GM23248 (cell line): ENCODE results near the gene VPS26C. TPM values are rescaled to one million over a fixed set of nuclear protein-coding genes. Genes with fewer than 3 reads are reported as not detected.

ENCODE experiments used
- DNase-seq: peaks from one replicate; pipeline ENCODE4 v3.0.0-alpha.2; 2015
- H2AFZ ChIP-seq: fragments of 200-600 bp; sonication (generic); 2 replicates; pipeline ENCODE4 v1.6.1; 2016; ENCODE audit warnings: antibody characterized with exemption
- H3F3A ChIP-seq: fragments of 200-600 bp; sonication (generic); 2 replicates; pipeline ENCODE4 v1.6.1; 2016; ENCODE audit warnings: mild to moderate bottlenecking, antibody characterized with exemption, mixed run types; ENCODE audit not compliant: insufficient read depth
- H3K27ac ChIP-seq: fragments of 200-600 bp; sonication (generic); 2 replicates; pipeline ENCODE4 v1.5.1; 2016; ENCODE audit warnings: mild to moderate bottlenecking
- H3K27me3 ChIP-seq: fragments of 200-600 bp; sonication (generic); replicated peaks from 2 replicates; pipeline ENCODE4 v1.6.1; 2016; ENCODE audit warnings: mild to moderate bottlenecking; ENCODE audit not compliant: insufficient read depth
- H3K36me3 ChIP-seq: fragments of 200-600 bp; sonication (generic); 2 replicates; pipeline ENCODE4 v1.6.1; 2016; ENCODE audit warnings: low read depth, mild to moderate bottlenecking
- H3K4me1 ChIP-seq: fragments of 200-600 bp; sonication (generic); 2 replicates; pipeline ENCODE4 v1.6.1; 2016; ENCODE audit warnings: mild to moderate bottlenecking; ENCODE audit not compliant: insufficient read depth
- H3K4me2 ChIP-seq: fragments of 200-600 bp; sonication (generic); one replicate; pipeline ENCODE4 v1.6.1; 2016; ENCODE audit warnings: mild to moderate bottlenecking; ENCODE audit not compliant: unreplicated experiment
- H3K4me3 ChIP-seq: fragments of 200-600 bp; sonication (generic); 2 replicates; pipeline ENCODE4 v1.5.1; 2016; ENCODE audit warnings: mild to moderate bottlenecking
- H3K79me2 ChIP-seq: fragments of 200-600 bp; sonication (generic); 2 replicates; pipeline ENCODE4 v1.6.1; 2016; ENCODE audit warnings: mild to moderate bottlenecking; ENCODE audit not compliant: insufficient read depth
- H3K9ac ChIP-seq: fragments of 200-600 bp; sonication (generic); 2 replicates; pipeline ENCODE4 v1.6.1; 2016; ENCODE audit warnings: mild to moderate bottlenecking
- H3K9me2 ChIP-seq: fragments of 200-600 bp; sonication (generic); 2 replicates; pipeline ENCODE4 v1.6.1; 2016; ENCODE audit warnings: mixed run types, mild to moderate bottlenecking, moderate library complexity; ENCODE audit not compliant: insufficient read depth
- H3K9me3 ChIP-seq: fragments of 200-600 bp; sonication (generic); one replicate; pipeline ENCODE4 v1.6.1; 2017; ENCODE audit warnings: low read depth
- H4K20me1 ChIP-seq: fragments of 200-600 bp; sonication (generic); 2 replicates; pipeline ENCODE4 v1.6.0; 2016; ENCODE audit not compliant: insufficient read depth
- EZH2 ChIP-seq: fragments of 200-600 bp; sonication (generic); IDR thresholded peaks from 2 replicates; pipeline ENCODE4 v1.6.1; 2018; ENCODE audit warnings: antibody characterized with exemption, mild to moderate bottlenecking; ENCODE audit not compliant: insufficient read depth, poor library complexity, severe bottlenecking
- EZH2phosphoT487 ChIP-seq: fragments of 200-600 bp; sonication (generic); IDR thresholded peaks from 2 replicates; pipeline ENCODE4 v1.6.1; 2018; ENCODE audit warnings: antibody characterized with exemption, moderate library complexity, mild to moderate bottlenecking, low read depth; ENCODE audit not compliant: insufficient read depth
- WGBS, 2 experiments: methylation state at CpG; one replicate each; pipeline ENCODE4 v1.1.6; 2015 to 2017; ENCODE audit warnings: low lambda C conversion rate in 2 of 2, low coverage in 1 of 2; ENCODE audit errors: missing lambda C conversion rate in 2 of 2; 5-methylcytosine and 5-hydroxymethylcytosine counted together
- in situ Hi-C: fragments of 300-500 bp; cut with MboI; formaldehyde crosslinking; loops from 2 replicates; pipeline ENCODE4 v1.15.0; 2020
- polyA plus RNA-seq: library from polyadenylated mRNA; unstranded; fragments of >200 nt; fragmentation: Nextera tagmentation; extraction: Ambion mirVana; gene quantifications from 2 replicates; pipeline ENCODE4 v1.2.1, GENCODE V29; 2016
- total RNA-seq: library from RNA; depleted of rRNA; stranded (reverse); fragments of >200 nt; shearing (Covaris generic); gene quantifications from 2 replicates; pipeline ENCODE4 v1.2.3, GENCODE V29; 2014

Gene VPS26C
- total and polyA plus RNA-seq, 2 experiments from 2014 or later = 42.3 to 55.0 TPM

DNA sequence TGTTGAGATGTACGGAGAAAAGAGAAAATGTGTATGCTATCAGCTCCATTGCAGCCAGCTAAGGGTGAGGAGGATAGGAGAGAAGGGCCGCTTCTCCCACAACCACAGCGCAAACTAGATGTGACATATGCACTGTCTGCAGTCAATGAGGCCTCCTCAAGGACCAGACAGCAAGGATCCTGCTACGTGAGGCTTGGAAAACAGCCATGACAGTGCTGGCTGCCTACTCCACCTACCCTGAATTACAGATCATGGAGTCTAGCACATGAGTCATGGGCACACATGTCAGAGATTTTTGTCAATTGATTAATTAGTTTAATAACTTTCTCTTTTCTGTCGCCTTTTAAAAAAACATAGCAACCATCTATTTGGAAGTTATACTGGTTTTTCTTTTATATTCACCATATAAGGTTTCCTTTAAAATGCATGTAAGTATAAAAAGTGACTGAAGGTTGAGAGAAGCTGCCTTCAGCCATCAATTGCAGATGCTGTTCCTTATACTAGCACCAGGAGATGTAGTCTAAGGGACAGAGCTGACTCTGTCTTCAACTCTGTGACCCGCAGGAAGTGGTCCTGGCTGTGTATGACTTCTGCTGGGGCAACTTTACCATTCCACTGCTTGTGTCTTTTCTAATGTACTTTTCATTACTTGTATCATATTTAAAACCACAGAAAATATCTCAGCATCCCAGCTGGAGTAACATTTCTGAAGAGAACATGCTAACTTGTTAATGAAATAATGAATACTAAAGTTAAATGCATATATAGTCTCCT, 3.1 kb downstream of the VPS26C start:
- no peaks in the 10 kb centered on the region for H3K9me2 ChIP-seq
- peaks cover 88% of the 10 kb centered on the region for H3K79me2 ChIP-seq
- H2AFZ ChIP-seq = no peak overlapping the region
- peak overlapping the region; percentile 37 for H3K4me2 ChIP-seq
- H3K9ac ChIP-seq = peak overlapping the region; percentile 1; the same call in 1 of the 2 replicates
- H3K27me3 ChIP-seq = no peaks in the 10 kb centered on the region
- H4K20me1 ChIP-seq = no peaks in the 10 kb centered on the region; the same call in 1 of the 2 replicates
- peak overlapping the region; percentile 56 for H3K27ac ChIP-seq
- H3K9me3 ChIP-seq = no peaks in the 10 kb centered on the region
- H3K4me3 ChIP-seq = no peak overlapping the region
- H3K4me1 ChIP-seq = peaks cover 31% of the 10 kb centered on the region
- peaks cover 29% of the 10 kb centered on the region; the same call in 1 of the 2 replicates for H3F3A ChIP-seq
- no peak for TF ChIP-seq EZH2phosphoT487
- no peak for TF ChIP-seq EZH2
- peak; percentile 76 for DNase-seq
- 52 to 61% methylated on average over 6 of the region's 6 CpGs for WGBS, 2 experiments
- no peaks in the 10 kb centered on the region for H3K36me3 ChIP-seq
- in situ Hi-C loops = no loop called here

DNA sequence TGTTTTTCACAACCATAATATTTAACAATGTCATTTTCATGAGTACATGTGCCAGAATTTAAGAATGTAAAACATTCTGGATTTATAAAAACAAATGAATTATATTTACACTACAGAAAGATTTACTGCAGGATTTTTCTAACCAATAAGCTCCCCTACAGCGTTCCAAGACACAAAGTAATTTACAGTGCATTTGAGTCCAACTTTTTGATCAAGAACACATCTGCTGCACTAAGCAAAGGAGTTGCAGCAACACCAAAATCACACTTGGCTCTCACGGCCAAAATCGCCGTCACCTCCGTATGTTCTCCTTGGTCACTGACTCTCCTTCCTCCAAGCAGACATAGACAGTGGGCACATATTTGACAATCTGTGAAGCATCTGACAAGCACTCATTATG, 7.7 kb downstream of the VPS26C start:
- no peaks in the 10 kb centered on the region for H3K27me3 ChIP-seq
- H3K36me3 ChIP-seq = no peaks in the 10 kb centered on the region
- peaks cover 100% of the 10 kb centered on the region for H3K79me2 ChIP-seq
- H2AFZ ChIP-seq = no peak overlapping the region
- no peak for DNase-seq
- H3K9me2 ChIP-seq = no peaks in the 10 kb centered on the region
- H3K4me1 ChIP-seq = peaks cover 24% of the 10 kb centered on the region
- H4K20me1 ChIP-seq = no peaks in the 10 kb centered on the region
- no peak overlapping the region for H3K4me3 ChIP-seq
- WGBS, 2 experiments = 41 to 44% methylated on average over 5 of the region's 5 CpGs
- H3K4me2 ChIP-seq = no peak overlapping the region
- H3F3A ChIP-seq = peaks cover 27% of the 10 kb centered on the region; the same call in 1 of the 2 replicates
- peak overlapping the region; percentile 81; the same call in 1 of the 2 replicates for H3K27ac ChIP-seq
- H3K9ac ChIP-seq = no peak overlapping the region
- TF ChIP-seq EZH2phosphoT487 = no peak
- no peak for TF ChIP-seq EZH2
- H3K9me3 ChIP-seq = no peaks in the 10 kb centered on the region
- in situ Hi-C loops = no loop called here

DNA sequence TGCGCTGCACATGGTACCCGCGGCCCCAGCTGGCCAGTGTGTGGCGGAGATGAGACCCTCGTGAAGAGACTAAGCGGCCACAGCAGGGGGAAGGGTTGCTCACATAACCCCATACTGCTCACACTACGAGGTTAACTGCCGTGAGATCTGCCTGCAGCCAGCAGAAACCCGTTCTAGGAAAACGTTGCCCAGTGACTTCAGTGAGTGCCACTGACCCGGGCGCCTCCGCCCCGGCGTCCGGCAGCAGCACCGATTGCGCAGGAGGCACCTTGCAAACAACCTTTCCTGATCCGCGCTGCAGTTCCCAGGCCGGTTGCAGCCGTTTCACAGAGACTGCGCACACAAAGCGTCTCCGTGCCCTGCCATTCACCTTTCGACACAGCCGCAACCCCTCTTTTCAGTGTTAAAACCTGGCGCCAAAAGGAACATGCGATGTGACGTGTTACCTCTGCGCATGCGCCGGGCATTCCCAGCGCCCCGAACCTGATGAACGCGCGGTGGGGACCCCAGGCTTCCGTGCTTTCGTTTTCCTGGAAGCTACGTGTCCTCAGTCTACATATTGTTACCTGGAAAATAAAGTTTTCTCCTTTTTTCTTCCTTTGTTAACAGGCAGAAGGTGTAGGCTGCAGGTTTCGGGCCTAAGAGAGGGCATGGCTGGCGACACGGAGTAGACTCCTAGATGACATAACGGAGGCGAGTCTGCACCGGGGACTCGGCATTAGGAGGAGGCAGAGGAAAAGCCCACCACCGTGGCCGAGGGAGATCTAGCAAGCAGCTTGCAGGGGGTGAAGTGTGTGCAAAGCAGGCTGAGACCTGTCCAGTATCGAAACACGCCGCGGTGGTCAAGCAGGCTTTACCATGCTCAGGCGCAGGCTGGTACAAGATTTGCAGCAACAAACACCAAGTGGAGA, 8.9 kb downstream of the VPS26C start:
- 8 to 9% methylated on average over 55 of the region's 55 CpGs for WGBS, 2 experiments
- in situ Hi-C loops = no loop called here
- no peak for TF ChIP-seq EZH2phosphoT487
- TF ChIP-seq EZH2 = no peak

DNA sequence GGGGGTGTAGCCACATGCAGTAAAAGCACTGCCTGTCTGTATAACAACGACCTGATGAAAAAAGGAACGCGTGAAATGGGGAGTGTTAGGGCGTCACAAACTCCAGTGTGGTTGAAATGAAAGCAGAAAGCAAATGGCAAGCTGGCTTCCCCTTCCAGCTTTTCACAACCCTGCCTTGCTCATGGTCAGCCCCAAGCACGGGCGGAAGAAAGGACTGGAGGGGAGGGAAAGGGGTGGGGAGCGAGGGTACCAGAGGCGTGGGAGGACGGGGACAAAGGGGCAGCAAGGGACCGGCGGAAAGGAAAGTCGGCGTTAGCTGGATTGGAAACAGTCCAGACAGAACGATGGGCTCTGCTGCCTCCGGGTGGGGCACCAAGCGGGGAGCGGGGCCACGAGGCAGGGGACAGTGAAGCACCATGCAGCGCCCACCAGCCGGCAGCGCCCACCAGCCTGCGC, 9.6 kb downstream of the VPS26C start:
- no peaks in the 10 kb centered on the region for H3K27me3 ChIP-seq
- peaks cover 28% of the 10 kb centered on the region for H3K4me1 ChIP-seq
- H3K4me2 ChIP-seq = peak overlapping the region; percentile 95
- no peaks in the 10 kb centered on the region for H3K36me3 ChIP-seq
- H3K9ac ChIP-seq = peak overlapping the region; percentile 86
- H3K9me2 ChIP-seq = no peaks in the 10 kb centered on the region
- peak overlapping the region; percentile 73 for H2AFZ ChIP-seq
- H3K27ac ChIP-seq = peak overlapping the region; percentile 81
- H3K79me2 ChIP-seq = peaks cover 100% of the 10 kb centered on the region
- no peaks in the 10 kb centered on the region for H4K20me1 ChIP-seq
- in situ Hi-C loops = no loop called here
- no peaks in the 10 kb centered on the region for H3K9me3 ChIP-seq
- WGBS, 2 experiments = 2% methylated on average over 16 to 21 of the region's 22 CpGs
- peaks cover 32% of the 10 kb centered on the region; the same call in 1 of the 2 replicates for H3F3A ChIP-seq
- TF ChIP-seq EZH2 = no peak
- TF ChIP-seq EZH2phosphoT487 = no peak
- peak overlapping the region; percentile 78 for H3K4me3 ChIP-seq
- peak; percentile 64 for DNase-seq

More for the DNA sequence above, 8.9 kb downstream of the VPS26C start:
- H3K27ac ChIP-seq = peak overlapping the region; percentile 81
- no peaks in the 10 kb centered on the region for H3K9me3 ChIP-seq
- H3K36me3 ChIP-seq = no peaks in the 10 kb centered on the region
- H3K9ac ChIP-seq = peak overlapping the region; percentile 86
- H3K4me3 ChIP-seq = peak overlapping the region; percentile 78
- peaks cover 100% of the 10 kb centered on the region for H3K79me2 ChIP-seq
- peaks cover 27% of the 10 kb centered on the region; the same call in 1 of the 2 replicates for H3F3A ChIP-seq
- peaks cover 24% of the 10 kb centered on the region for H3K4me1 ChIP-seq
- peak overlapping the region; percentile 73 for H2AFZ ChIP-seq
- H4K20me1 ChIP-seq = no peaks in the 10 kb centered on the region
- no peaks in the 10 kb centered on the region for H3K9me2 ChIP-seq
- H3K27me3 ChIP-seq = no peaks in the 10 kb centered on the region
- DNase-seq = peak; percentile 84
- peak overlapping the region; percentile 95 for H3K4me2 ChIP-seq
